Mucosa of stomach (tissue), 1 donor: Measurements from ENCODE around the gene CCDC85A.

Experiments used
- H3K27me3 ChIP-seq: one replicate; pipeline ENCODE4 v1.7.0; 2013; ENCODE audit warnings: mild to moderate bottlenecking, low read length; ENCODE audit not compliant: control insufficient read depth, insufficient read depth
- H3K36me3 ChIP-seq: one replicate; pipeline ENCODE4 v1.7.0; 2013; ENCODE audit warnings: low read length; ENCODE audit not compliant: control insufficient read depth, insufficient read depth
- H3K4me1 ChIP-seq: one replicate; pipeline ENCODE4 v1.7.0; 2013; ENCODE audit warnings: mild to moderate bottlenecking, low read length; ENCODE audit not compliant: control insufficient read depth, insufficient read depth
- H3K4me3 ChIP-seq: one replicate; pipeline ENCODE4 v1.7.0; 2013; ENCODE audit warnings: low read length
- H3K9ac ChIP-seq: one replicate; pipeline ENCODE4 v1.7.0; 2013; ENCODE audit warnings: mild to moderate bottlenecking, low read length, moderate library complexity
- H3K9me3 ChIP-seq: one replicate; pipeline ENCODE4 v1.7.0; 2013; ENCODE audit warnings: mild to moderate bottlenecking, low read length, moderate library complexity; ENCODE audit not compliant: control insufficient read depth
- donor health status: Pancreatic carcinoma.

The CCDC85A gene

GRCh38 chr2:56250153-56250729 lies 66.5 kb downstream of the CCDC85A start:
- Histone ChIP-seq H3K36me3 (no peaks in the 10 kb centered on the region), H3K4me3 (no peak overlapping the region), H3K9ac (no peak overlapping the region), H3K27me3 (no peaks in the 10 kb centered on the region), H3K9me3 (no peaks in the 10 kb centered on the region), H3K4me1 (no peaks in the 10 kb centered on the region)

- Histone ChIP-seq H3K4me3 (no peak overlapping the region), H3K9me3 (no peaks in the 10 kb centered on the region), H3K9ac (no peak overlapping the region), H3K27me3 (no peaks in the 10 kb centered on the region), H3K4me1 (no peaks in the 10 kb centered on the region), H3K36me3 (no peaks in the 10 kb centered on the region)
These were observed 76.6 kb downstream of the CCDC85A start for GRCh38 chr2:56260415-56260814.

GRCh38 chr2:56262241-56262640 lies 78.5 kb downstream of the CCDC85A start:
- Histone ChIP-seq H3K4me1 (no peaks in the 10 kb centered on the region), H3K36me3 (no peaks in the 10 kb centered on the region), H3K9me3 (no peaks in the 10 kb centered on the region), H3K9ac (no peak overlapping the region), H3K27me3 (no peaks in the 10 kb centered on the region), H3K4me3 (no peak overlapping the region)

- no peaks in the 10 kb centered on the region for H3K36me3 ChIP-seq
These were observed 80.1 kb downstream of the CCDC85A start for GRCh38 chr2:56263876-56264275.

GRCh38 chr2:56266761-56267414 lies 83.1 kb downstream of the CCDC85A start:
- no peaks in the 10 kb centered on the region for H3K36me3 ChIP-seq

More at GRCh38 chr2:56263876-56264275, 80.1 kb downstream of the CCDC85A start:
- H3K9ac ChIP-seq, result no peak overlapping the region
- no peaks in the 10 kb centered on the region for H3K27me3 ChIP-seq
- H3K4me3 ChIP-seq, result no peak overlapping the region
- no peaks in the 10 kb centered on the region for H3K4me1 ChIP-seq
- no peaks in the 10 kb centered on the region for H3K9me3 ChIP-seq

GRCh38 chr2:56267415-56267788 lies 83.6 kb downstream of the CCDC85A start:
- no peaks in the 10 kb centered on the region for H3K9me3 ChIP-seq
- H3K4me1 ChIP-seq, result no peaks in the 10 kb centered on the region
- H3K27me3 ChIP-seq, result no peaks in the 10 kb centered on the region
- no peak overlapping the region for H3K9ac ChIP-seq
- H3K36me3 ChIP-seq, result no peaks in the 10 kb centered on the region
- no peak overlapping the region for H3K4me3 ChIP-seq

More at GRCh38 chr2:56266761-56267414, 83.1 kb downstream of the CCDC85A start:
- Histone ChIP-seq H3K4me1 (no peaks in the 10 kb centered on the region), H3K9ac (no peak overlapping the region), H3K4me3 (no peak overlapping the region), H3K9me3 (no peaks in the 10 kb centered on the region), H3K27me3 (no peaks in the 10 kb centered on the region)

GRCh38 chr2:56268856-56269255 lies 85.1 kb downstream of the CCDC85A start:
- Histone ChIP-seq H3K9me3 (no peaks in the 10 kb centered on the region), H3K36me3 (no peaks in the 10 kb centered on the region)

GRCh38 chr2:56271275-56271674 lies 87.5 kb downstream of the CCDC85A start:
- Histone ChIP-seq H3K9me3 (no peaks in the 10 kb centered on the region), H3K4me1 (no peaks in the 10 kb centered on the region), H3K4me3 (no peak overlapping the region), H3K9ac (no peak overlapping the region), H3K27me3 (no peaks in the 10 kb centered on the region), H3K36me3 (no peaks in the 10 kb centered on the region)

More at GRCh38 chr2:56268856-56269255, 85.1 kb downstream of the CCDC85A start:
- H3K4me3 ChIP-seq, result no peak overlapping the region
- no peak overlapping the region for H3K9ac ChIP-seq
- no peaks in the 10 kb centered on the region for H3K4me1 ChIP-seq
- H3K27me3 ChIP-seq, result no peaks in the 10 kb centered on the region

- no peaks in the 10 kb centered on the region for H3K27me3 ChIP-seq
These were observed 101.4 kb downstream of the CCDC85A start for GRCh38 chr2:56285224-56285623.

GRCh38 chr2:56286936-56287335 lies 103.1 kb downstream of the CCDC85A start:
- Histone ChIP-seq H3K4me3 (no peak overlapping the region), H3K4me1 (no peaks in the 10 kb centered on the region)

More at GRCh38 chr2:56285224-56285623, 101.4 kb downstream of the CCDC85A start:
- no peak overlapping the region for H3K4me3 ChIP-seq
- H3K36me3 ChIP-seq, result no peaks in the 10 kb centered on the region
- H3K9ac ChIP-seq, result no peak overlapping the region
- H3K4me1 ChIP-seq, result no peaks in the 10 kb centered on the region
- no peaks in the 10 kb centered on the region for H3K9me3 ChIP-seq

GRCh38 chr2:56287508-56287907 lies 103.7 kb downstream of the CCDC85A start:
- Histone ChIP-seq H3K4me1 (no peaks in the 10 kb centered on the region), H3K27me3 (no peaks in the 10 kb centered on the region), H3K9me3 (no peaks in the 10 kb centered on the region), H3K4me3 (no peak overlapping the region), H3K9ac (no peak overlapping the region), H3K36me3 (no peaks in the 10 kb centered on the region)

More at GRCh38 chr2:56286936-56287335, 103.1 kb downstream of the CCDC85A start:
- Histone ChIP-seq H3K36me3 (no peaks in the 10 kb centered on the region), H3K9me3 (no peaks in the 10 kb centered on the region), H3K27me3 (no peaks in the 10 kb centered on the region), H3K9ac (no peak overlapping the region)

- no peaks in the 10 kb centered on the region for H3K27me3 ChIP-seq
- H3K9ac ChIP-seq, result no peak overlapping the region
- no peak overlapping the region for H3K4me3 ChIP-seq
- H3K36me3 ChIP-seq, result no peaks in the 10 kb centered on the region
- no peaks in the 10 kb centered on the region for H3K9me3 ChIP-seq
- H3K4me1 ChIP-seq, result no peaks in the 10 kb centered on the region
These were observed 104.2 kb downstream of the CCDC85A start for GRCh38 chr2:56287974-56288373.
